ENCODE measurements around the gene PVRIG.
"Not testable (repeated sequence)": the region's sequence is repeated elsewhere in the genome, so short reads cannot be mapped to it uniquely, and the experiment has no call there.

PVRIG gene

DNA sequence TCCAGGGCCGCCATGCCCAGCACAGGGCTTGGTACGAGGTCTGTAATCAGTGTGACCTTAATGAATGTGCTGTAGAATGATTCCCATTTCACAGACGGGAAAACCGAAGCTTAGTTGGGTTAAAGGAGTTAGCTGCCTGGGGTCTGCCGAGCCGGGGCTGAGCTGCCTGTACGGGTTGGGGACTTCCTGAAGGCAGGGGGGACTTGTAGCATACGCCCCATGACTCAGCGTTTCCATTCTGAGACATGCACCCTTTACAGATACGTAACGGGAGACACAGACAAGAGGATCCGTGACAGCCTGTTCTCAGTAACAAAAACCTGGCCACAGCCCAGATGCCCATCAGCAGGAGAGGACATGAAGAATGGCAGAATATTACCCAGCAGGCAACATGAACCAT is 23.6 kb downstream of the PVRIG start:
- DNase-seq: peak; percentile 21

DNA sequence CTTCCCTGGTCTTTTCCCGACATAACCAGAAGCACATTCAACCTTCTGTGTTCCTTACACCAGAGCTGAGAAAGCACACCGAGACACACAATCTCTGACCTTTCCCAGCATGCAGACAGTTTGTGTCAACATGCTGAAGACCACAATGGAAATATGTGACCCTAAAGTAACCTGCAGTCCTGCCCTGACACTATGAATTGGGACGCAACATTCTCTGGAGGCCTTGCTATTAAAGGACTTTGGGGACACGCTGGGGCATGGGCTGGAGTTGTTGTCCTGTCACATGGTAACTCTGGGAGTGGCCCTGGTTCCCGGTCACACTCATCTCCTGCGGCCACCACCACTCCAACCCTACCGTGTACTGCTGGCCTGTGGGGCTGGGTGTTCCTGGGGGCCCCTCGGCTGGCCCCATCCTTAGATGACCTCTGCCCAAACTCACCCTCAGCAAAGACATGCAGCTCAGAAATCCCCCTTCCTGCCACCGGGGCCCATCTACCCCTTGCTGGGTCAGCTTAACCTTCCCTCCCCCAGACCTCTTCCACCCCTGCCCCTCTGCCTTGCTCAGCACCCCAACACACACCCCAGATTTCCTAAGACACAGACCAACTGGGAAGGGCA is 25.3 kb downstream of the PVRIG start:
- not testable (repeated sequence) for DNase-seq

DNA sequence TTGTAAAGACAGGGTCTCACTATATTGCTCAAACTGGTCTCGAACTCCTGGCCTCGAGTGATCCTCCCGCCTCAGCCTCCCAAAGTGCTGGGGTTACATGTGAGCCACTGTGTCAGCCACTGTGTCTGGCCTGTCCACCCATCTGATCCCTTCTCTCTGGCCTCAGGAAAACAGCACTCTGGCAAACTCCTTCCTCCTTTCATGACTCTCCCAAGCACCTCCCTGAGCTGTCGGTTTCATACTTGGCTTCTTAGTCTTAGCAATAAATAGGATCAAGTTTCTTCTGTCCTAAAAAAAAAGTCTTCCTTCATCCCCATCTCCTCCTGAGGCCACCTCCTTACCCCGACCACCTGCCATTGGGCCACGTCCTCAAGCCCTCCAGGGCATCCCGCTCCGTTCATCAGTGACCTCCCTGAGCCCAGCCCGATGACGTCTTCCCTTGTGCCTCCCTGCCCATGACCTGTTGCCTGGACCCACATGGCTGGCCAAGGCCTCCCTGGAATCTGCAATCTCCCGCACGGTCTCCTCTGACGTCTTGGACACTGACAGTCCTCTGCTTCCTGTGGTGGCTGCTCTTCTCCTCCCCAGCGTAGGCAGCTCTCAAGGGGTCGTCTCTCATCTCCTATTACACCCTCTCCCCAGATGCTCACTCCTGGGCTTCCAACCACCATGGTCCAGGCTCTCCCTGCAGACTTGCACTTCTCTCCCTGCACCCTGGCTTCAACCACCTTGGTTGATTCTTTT is 26.5 kb downstream of the PVRIG start:
- not testable (repeated sequence) for DNase-seq

DNA sequence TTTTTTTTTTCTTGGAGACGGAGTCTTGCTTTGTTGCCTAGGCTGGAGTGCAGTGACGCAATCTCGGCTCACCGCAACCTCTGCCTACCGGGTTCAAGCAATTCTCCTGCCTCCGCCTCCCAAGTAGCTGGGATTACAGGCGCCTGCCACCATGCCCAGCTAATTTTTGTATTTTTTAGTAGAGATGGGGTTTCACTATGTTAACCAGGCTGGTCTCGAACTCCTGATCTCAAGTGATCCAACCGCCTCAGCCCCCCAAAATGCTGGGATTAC is 27.1 kb downstream of the PVRIG start:
- DNase-seq: not testable (repeated sequence)

DNA sequence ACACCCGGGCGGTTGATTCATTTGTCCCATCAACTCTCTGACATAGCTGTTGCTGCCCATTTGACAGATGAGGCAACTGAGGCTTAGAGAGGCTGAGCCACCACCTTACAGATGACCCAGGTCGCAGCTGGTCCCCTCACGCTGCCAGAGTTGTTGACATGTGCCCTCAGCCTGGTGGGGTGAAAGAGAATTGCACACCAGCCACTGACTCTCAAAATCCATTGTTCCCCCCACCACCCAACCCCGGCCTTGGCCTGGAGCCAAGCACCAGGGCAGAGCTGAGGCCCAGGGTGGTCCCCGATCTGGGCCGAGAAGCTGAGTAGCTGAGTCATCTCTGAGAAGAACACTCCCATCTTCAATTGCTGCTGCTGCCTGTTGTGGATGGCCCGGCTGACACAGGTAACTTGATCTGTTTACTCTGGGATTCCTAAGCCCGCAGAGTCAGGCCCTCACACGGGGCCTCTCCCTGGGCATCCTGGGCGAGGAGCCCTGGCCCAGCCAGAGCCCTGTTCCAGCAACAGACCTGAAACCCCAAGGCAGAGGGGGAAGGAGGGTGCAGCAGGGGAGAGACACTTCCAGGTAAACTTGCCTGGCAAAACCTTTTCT is 27.5 kb downstream of the PVRIG start:
- DNase-seq: peak; percentile 79

DNA sequence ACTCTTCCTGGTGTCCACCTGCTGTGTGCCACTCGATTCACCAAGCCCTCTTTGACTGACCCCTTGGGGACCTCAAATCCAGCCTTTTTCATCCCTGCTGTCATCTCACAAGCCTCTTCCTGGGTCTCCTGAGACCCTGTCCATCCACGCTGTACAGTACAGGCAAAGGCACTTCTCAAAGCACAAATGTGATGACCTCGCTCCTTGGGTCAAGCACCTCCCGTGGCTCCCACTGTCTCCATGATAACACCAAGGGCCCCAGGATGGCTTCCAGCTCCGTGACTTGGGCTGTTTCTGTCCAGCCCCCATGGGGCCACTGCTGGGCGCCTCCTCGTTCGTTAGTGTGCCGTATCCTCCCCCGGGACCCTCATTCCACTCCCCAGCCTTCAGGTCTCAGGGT is 28.7 kb downstream of the PVRIG start:
- DNase-seq: no peak

DNA sequence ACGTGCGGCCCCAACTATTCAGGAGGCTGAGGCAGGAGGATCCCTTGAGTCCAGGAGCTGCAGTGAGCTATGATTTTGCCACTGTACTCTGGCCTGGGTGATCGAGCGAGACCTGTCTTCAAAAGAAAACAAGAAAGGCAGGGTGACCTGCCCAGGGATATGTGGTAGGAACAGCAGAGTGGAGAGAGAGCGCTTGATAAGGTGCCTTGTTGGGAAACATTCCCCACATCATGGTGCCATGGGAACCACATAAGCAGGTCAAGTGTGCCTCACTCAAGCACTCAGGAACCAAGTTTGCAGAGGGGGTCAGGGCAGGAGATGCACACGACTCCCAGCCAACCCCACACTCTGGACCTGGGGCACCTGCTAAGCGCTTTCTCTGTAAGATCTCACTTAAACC is 37.3 kb downstream of the PVRIG start:
- no peak for DNase-seq

DNA sequence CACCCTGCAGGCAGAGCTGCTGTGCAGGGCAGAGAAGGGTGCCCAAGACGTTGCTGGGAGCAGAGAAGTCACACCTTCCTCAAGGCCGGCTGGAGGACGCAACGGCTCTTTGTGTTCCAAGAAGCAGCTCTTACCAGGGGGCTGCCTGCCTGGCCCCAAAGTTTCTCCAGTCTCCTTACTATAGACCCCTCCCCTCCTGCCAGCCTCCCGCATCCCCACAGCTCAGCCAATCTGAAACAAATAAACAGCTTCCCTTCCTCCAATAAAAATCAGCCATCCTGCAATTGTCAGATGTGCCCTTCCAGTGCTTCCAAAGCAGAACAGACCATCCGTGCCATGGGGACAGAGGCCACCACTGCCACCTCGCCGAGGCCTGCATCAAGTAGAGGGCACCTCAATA is 40.2 kb downstream of the PVRIG start:
- not testable (repeated sequence) for DNase-seq

DNA sequence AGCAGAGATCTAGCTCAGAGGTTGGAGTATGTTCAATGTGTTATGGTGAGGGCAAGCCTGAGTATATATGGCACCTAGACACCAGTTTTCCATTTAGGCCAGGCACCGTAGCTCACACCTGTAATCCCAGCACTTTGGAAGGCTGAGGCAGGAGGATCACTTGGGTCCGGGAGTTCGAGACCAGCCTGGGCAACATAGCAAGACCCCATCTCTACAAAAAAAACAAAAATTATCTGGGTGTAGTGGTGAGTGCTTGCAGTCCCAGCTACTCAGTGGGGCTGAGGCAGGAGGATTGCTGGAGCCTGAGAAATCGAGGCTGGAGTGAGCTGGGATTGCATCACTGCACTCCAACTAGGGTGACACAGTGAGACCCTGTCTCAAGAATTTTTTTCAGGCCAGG is 43.1 kb downstream of the PVRIG start:
- not testable (repeated sequence) for DNase-seq

DNA sequence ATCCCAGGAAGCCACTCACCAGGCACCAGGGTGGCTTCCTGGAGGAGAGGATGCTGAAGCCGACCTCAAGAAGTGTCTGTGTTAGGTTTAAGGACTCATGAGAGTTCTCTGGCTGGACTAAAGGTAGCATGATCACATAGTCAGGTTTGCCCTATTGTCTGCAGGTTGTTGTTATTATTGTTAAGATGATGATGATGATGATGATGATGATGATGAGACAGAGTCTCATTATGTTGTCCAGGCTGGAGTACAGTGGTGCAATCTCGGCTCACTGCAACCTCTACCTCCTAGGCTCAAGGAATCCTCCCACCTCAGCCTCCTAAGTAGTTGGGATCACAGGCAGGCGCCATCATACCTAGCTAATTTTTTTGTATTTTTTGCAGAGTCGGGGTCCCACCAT is 44.5 kb downstream of the PVRIG start:
- not testable (repeated sequence) for DNase-seq

DNA sequence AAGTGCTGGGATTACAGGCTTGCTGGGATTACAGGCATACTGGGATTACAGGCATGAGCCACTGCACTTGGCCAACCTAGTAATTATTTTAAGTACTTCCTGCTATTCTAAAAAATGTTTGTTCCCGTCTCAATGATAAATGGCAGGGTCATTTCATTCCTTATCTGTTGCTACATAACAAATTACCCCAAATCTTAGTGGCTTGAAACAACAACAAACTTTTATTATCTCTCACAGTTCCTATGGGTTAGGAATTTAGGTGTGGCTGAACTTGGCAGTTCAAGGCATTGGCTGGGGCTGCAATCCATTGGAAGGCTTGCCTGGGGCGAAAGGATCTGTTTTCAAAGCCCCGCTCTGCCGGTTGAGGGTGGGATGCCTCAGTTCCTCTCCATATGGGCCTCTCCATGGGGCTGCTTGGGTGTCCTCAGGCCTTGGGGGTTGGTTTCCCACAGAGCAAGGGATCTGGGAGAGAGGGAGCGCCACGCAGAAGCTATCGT is 45.0 kb downstream of the PVRIG start:
- not testable (repeated sequence) for DNase-seq

DNA sequence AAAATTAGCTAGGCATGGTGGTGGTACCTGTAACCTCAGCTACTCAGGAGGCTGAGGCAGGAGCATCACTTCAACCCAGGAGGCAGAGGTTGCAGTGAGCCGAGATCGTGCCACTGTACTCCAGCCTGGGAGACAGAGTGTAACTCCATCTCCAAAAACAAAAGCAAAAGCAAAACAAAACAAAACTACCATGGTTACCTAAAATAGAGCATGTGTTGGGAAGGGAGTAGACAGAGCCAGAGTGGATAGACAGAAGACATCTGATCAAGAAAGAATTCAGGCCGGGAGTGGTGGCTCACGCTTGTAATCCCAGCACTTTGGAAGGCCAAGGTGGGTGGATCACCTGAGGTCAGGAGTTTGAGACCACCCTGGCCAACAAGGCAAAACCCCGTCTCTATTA is 46.1 kb downstream of the PVRIG start:
- DNase-seq: not testable (repeated sequence)

DNA sequence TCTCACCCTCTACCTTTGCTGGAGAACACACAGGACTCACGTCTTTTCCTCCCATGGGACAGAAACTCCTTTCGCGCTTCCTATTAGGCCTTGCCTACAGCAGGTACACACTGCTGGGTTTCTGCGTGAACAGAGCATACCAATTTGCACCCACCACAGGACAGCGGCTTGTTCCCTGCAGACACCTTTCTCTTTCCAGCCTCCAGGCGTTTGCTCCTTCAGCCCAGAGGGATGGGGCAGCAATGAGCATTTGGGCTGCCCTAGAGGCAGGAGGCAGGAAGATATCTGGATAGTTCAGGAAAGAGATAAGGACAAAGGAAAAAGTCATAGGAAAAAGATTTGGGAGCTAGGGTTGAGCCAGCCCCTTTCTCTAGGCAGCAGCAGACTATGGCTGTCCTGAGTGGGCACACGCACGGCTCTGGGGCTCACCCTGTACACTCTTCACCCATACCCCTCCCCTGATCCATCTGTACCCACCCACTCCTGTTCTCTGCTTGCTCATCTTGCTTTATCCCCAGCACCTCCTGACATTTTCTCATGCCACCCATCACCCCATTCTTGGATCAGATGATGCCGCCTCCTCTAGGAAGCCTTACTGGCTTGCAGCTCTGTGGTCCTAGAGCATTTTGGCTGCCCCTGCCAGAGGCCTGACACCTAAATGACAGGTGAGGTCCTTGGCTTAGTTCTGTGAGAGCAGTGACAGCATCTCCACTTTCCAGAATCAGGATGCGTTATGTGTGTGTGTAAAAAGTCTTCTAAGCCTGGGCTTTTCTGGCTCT is 47.0 kb downstream of the PVRIG start:
- no peak for DNase-seq

DNA sequence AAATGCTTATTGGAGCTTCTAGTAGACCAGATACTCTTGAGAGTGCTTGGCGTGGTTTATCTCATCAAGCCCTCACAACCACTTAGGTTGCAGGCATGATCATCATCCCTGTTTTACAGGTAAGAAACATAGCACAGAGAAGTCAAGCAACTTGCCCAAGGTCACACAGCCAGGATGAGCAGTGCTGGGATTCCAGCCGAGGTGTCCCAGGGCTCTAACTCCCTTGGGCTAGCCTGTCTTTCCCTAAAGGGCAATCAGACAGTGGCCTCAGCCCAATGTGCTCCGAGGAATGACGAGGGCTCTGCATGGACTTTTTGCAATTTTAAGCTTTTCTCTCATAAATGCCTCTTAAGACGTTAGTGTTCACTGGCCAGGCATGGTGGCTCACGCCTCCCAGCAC is 47.9 kb downstream of the PVRIG start:
- no peak for DNase-seq

DNA sequence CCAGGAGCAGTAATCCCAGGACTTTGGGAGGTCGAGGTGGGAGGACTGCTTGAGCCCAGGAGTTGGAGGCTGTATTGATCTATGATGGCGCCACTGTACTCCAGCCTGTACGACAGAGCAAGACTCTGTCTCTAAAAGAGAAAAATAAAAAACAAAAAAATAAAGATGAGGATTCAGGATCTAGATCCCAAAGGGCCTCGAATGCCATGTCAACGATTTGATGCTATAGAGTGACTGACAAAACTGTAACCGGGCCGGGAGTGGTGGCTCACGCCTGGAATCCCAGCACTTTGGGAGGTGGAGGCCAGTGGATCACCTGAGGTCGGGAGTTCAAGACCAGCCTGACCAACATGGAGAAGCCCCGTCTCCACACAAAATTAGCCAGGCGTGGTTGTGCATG is 49.1 kb downstream of the PVRIG start:
- DNase-seq: not testable (repeated sequence)

DNA sequence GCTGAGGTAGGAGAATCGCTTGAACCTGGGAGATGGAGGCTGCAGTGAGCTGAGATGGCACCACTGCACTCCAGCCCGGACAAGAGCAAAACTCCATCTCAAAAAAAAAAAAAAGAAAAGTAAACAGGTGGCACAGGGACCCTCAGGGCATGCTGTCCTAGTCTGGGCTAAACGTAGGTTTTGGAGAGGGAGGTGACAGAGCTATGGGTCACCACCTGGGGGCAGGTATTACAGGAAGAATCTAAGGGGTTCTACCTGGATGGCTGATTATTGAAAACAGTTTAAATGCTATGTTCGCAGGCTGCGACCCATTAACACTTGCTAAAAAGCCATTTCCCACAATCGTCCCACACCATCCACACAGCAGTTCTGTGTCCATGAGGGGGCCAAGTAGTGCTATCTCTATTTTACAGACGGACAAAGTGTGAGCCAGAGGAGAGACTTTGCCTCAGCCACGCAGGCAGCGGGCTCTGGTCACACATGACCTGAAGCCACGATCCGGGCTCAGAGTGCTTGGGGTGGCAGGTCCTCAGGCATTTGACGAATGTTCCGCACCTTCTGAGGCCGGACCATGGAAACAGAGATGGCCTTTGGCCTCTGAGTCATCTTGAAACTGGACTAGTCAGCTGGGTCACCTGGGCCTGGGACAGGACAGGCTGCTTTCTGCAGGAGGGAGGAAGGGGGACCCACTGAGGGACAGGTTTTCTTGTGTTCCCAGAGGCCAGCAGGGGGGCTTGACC is 49.7 kb downstream of the PVRIG start:
- DNase-seq: not testable (repeated sequence)

DNA sequence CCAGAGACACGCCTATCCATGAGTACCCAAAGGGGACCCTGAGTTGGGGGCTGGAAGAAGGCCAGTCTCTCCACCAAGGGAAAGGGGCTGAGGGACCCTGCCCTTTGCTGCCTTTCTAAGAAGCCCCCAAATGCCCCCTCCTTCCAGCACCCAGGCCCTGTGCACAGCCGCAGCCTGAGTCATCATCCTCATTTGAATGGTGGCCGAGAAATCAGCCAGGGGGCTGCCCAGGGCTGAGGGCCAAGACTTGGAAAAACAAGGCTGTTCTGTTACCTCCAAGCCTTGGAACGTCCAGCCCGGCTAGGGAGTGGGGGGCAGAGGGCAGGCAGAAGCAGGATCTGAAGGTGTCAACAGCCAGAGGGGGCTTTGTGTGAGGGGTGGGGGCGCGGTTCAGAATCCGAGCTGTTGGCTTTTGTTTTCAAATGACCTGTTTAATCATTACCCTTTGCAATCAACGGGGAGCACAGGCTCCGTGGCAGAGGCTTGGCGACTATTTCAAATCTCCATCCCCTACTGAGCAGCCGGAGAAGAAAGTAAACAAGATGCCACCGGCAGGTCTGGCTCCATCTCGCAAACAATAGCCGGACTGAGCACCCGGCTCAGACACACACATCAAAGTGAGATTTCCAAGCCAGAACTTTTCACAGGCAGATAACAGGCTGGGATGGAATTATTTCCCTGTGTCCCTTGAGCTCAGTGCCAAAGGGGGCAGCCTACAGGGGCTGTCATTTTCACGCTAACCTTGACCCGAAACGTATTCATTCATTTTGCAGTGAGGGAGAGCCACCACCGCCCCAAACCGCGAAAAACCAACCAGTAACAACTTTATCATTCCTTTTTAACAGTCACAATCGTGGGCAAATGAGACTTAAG is 50.5 kb downstream of the PVRIG start:
- not testable (repeated sequence) for DNase-seq

Measured in NCI-H2029 (cell line).